Endometrial microvascular endothelial cells (primary cell): Measurements from ENCODE around the gene SELENOM. TPM values are rescaled to one million over a fixed set of nuclear protein-coding genes. Genes with fewer than 3 reads are reported as not detected.

Experiments
- in situ Hi-C: cut with HindIII; loops from 2 replicates; pipeline ENCODE4 v1.10.0; 2017; ENCODE audit warnings: low sequenced_read_pairs, low pct_unique_long_range_greater_than_20kb; ENCODE audit errors: inconsistent ontology term
- total RNA-seq: library from RNA; depleted of rRNA; stranded (reverse); fragments of >200 nt; gene quantifications from one replicate; pipeline ENCODE4 v1.2.3, GENCODE V29; 2015; ENCODE audit errors: inconsistent ontology term

Gene SELENOM
- total RNA-seq, 1 donor from 2014 or later: 57.1 TPM

- in situ Hi-C loops: no loop called here
Observed at GRCh38 chr22:31096657-31097279, 10.6 kb downstream of the SELENOM start.

- in situ Hi-C loops: no loop called here
Observed at GRCh38 chr22:31095637-31096249, 11.6 kb downstream of the SELENOM start.

GRCh38 chr22:31094741-31095140, 12.6 kb downstream of the SELENOM start:
- in situ Hi-C loops: no loop called here

- in situ Hi-C loops: no loop called here
Observed at GRCh38 chr22:31094021-31094551, 13.3 kb downstream of the SELENOM start.

GRCh38 chr22:31093086-31093850, 14.1 kb downstream of the SELENOM start:
- in situ Hi-C loops: no loop called here

- in situ Hi-C loops: no loop called here
Observed at GRCh38 chr22:31092161-31092560, 15.2 kb downstream of the SELENOM start.

GRCh38 chr22:31091106-31091975, 16.0 kb downstream of the SELENOM start:
- in situ Hi-C loops: no loop called here

DNA sequence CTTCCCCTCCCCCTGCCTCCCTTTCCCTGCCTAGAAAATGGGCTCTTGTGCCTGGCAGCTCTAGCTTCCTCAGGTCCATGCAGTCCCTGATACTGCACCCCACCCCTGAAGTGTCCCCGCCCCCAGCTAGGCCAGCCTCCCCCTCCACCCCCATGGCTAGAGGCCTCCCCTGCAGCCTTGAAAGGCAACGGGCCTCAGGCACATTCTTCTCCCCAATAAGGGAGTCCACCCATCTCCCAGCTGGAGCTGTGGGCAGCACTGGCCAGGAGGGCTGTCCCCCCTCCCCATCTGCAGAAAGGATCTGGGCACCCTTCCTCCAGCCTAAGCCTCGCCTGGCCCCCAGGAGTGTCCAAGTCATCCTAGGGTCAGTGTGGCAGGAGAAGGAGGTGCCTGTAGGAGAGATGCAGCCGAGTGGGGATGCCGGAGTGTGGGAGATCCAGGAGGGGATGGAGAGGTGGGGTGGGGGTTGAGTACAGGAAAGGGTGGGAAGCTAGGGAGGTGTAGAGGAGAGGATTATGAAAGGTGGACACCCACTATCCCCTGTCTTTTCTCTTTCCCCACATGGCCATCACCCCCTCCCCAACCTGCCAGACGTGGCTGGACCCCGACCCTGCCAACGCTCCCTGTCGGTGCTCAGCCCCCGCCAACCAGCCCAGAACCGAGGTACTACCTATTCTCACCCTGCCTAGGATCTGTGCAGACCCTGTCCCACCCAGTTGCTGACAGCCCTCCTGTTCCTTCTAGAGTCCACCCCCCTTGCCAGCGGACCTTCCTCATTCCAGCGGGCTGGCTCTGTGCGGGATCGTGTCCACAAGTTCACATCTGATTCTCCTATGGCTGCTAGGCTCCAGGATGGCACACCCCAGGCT, 16.9 kb downstream of the SELENOM start:
- in situ Hi-C loops: no loop called here

DNA sequence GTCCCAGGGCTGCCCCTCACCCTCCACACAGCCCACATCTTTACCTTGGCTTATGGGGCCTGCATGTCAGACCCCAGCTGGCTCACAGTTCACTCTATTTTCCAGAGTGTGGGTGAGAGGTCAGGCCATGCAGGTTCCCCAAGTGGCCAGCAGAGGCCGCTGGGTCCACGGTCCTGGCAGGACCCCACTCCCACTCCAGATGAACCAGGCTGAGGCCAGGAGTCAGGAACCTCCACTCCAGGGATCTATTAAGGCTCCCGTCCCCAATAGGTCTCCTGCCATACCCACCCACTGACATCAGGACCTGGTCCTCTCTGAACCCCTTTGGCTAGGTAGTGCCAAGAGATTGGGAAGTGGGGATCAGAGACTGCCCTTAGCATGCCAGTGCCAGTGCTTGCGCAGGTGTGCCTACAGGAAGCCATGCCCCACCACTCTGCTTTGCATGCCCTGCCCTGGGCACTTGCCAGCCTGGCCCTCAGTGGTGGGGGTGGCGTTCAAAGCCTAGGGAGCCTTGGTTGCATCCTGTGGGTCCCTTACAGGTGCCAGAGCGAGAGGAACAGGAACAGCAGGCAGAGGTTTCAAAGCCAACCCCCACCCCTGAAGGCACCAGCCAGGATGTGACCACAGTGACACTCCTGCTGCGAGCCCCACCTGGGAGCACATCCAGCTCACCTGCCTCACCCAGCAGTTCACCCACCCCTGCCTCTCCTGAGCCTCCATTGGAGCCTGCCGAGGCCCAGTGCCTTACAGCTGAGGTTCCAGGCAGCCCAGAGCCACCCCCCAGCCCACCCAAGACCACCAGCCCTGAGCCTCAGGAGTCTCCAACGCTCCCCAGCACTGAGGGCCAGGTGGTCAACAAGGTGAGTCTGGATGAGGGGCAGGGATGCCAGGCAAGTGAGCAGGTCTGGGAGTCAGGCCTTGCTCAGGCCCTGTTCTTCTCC, 17.9 kb downstream of the SELENOM start:
- in situ Hi-C loops: no loop called here

DNA sequence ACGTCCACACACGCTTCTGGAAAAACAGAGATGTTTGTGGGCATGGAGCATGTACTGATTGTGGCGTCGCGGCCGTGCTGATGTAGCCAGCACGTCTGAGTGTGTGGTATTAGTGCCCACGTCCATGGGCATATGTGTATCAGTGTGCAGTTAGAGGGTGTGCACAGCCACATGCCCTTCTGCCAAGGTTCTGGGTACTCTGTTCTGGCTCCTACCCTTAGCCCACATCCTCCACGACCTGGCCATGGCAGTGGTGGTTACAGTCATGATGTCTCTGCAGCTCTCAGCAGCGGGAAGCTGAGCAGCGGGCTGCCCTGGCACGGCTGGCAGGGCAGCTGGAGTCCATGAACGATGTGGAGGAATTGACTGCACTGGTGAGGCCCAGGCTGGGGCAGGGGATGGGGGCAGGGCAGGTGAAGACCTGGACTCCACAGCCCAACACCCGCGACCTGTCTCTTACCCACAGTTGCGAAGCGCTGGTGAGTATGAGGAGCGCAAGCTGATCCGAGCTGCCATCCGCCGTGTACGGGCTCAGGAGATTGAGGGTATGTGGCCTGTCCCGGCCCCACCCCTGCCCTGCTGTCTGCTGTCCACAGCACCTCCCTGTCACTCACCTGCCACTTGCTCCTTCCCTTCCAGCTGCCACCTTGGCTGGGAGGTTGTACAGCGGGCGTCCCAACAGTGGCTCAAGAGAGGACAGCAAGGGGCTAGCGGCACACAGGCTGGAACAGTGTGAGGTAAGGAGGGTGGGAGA, 19.0 kb downstream of the SELENOM start:
- in situ Hi-C loops: no loop called here

DNA sequence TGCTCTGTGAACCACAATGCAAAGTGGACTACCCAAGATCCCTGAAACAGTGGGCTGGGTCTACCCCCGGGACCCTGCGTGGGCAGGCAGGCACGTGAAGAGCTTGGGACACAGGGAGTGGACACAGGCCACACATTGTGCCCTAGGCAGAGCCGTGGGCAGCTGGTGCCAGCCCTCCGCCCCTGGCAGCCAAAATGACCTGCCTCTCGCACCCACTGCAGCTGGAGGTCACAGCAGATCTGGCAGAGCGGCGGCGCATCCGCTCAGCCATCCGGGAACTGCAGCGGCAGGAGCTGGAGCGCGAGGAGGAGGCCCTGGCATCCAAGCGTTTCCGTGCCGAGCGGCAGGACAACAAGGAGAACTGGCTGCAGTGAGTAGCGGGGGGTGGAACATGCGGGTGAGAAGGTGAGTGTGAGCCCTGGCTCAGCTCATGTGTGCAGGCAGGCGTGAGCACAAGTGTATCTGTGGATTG, 19.6 kb downstream of the SELENOM start:
- in situ Hi-C loops: no loop called here

GRCh38 chr22:31086703-31087330, 20.6 kb downstream of the SELENOM start:
- in situ Hi-C loops: no loop called here

GRCh38 chr22:31085928-31086327, 21.4 kb downstream of the SELENOM start:
- in situ Hi-C loops: no loop called here

GRCh38 chr22:31085493-31085824, 21.9 kb downstream of the SELENOM start:
- in situ Hi-C loops: no loop called here

DNA sequence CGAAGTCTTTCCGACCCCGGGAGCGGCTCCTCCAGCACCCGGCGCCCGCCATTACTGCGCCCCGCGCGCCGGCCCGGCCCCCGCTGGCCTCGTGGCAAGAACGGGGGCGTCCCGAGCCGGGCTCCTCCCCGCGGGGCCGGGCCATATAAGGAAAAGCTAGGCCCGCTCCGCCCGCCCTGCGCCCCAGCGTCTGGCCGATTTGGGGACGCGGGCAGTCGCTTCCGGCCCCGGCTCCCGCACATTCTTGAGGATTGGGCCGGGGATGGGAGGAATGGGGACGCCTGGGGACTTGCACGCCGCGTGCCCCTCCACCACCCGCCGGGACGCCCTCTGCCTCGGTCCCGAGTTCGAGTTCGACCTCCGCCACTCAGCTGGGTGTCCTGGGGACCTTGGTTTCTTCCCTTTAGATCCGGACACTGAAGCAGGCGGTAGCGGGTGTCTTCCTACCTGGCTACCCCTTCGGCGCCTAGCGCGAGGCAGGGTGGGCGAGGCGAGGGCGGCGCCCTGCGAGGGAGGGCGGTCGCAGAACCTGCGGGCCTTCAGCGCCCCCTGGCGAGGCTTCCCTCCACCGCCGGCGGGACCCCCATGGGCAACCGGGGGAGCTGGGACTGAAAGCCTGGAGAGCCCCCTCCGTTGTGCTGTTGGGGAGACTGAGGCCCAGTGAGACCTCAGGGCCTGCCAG, 22.4 kb downstream of the SELENOM start:
- in situ Hi-C loops: no loop called here
